ENCODE data around the gene IER2.

IER2 gene

GRCh38 chr19:13119627-13120026 lies 30.6 kb upstream of the IER2 start:
- DNase-seq: no peak

GRCh38 chr19:13120031-13120430 lies 30.2 kb upstream of the IER2 start:
- DNase-seq: no peak

- DNase-seq: no peak
These were observed 29.4 kb upstream of the IER2 start for GRCh38 chr19:13120817-13121216.

- peak; percentile 25 for DNase-seq
These were observed 28.5 kb upstream of the IER2 start for GRCh38 chr19:13121551-13122274.

- DNase-seq: peak; percentile 33
These were observed 27.8 kb upstream of the IER2 start for GRCh38 chr19:13122275-13122878.

- no peak for DNase-seq
These were observed 26.9 kb upstream of the IER2 start for GRCh38 chr19:13122980-13123957.

GRCh38 chr19:13127051-13127450 lies 23.2 kb upstream of the IER2 start:
- DNase-seq: no peak

- no peak for DNase-seq
These were observed 22.2 kb upstream of the IER2 start for GRCh38 chr19:13127811-13128575.

- no peak for DNase-seq
These were observed 21.6 kb upstream of the IER2 start for GRCh38 chr19:13128583-13128982.

- DNase-seq: no peak
These were observed 20.8 kb upstream of the IER2 start for GRCh38 chr19:13129384-13129783.

- no peak for DNase-seq
These were observed 19.2 kb upstream of the IER2 start for GRCh38 chr19:13130886-13131490.

GRCh38 chr19:13132471-13133180 lies 17.6 kb upstream of the IER2 start:
- no peak for DNase-seq

- no peak for DNase-seq
These were observed 16.9 kb upstream of the IER2 start for GRCh38 chr19:13133241-13133870.

GRCh38 chr19:13134626-13135025 lies 15.6 kb upstream of the IER2 start:
- DNase-seq: no peak

- no peak for DNase-seq
These were observed 14.8 kb upstream of the IER2 start for GRCh38 chr19:13135068-13136062.

- DNase-seq: no peak
These were observed 12.9 kb upstream of the IER2 start for GRCh38 chr19:13137290-13137794.

- no peak for DNase-seq
These were observed 11.9 kb upstream of the IER2 start for GRCh38 chr19:13138171-13138915.

- DNase-seq: no peak
These were observed 11.4 kb upstream of the IER2 start for GRCh38 chr19:13138916-13139198.

Measured in CD4-positive, alpha-beta T cell treated with Interleukin-15 for 1 hour (primary cell).